AG08396 (cell line): ENCODE data around the gene SIRT6.
"Not testable (repeated sequence)": the region's sequence is repeated elsewhere in the genome, so short reads cannot be mapped to it uniquely, and the experiment has no call there.

Source experiments
- DNase-seq: peaks from one replicate; pipeline ENCODE4 v3.0.0; 2012; ENCODE audit warnings: low spot score, mixed read lengths

Gene SIRT6

GRCh38 chr19:4130744-4131438 lies 51.5 kb downstream of the SIRT6 start:
- peak; percentile 71 for DNase-seq

DNA sequence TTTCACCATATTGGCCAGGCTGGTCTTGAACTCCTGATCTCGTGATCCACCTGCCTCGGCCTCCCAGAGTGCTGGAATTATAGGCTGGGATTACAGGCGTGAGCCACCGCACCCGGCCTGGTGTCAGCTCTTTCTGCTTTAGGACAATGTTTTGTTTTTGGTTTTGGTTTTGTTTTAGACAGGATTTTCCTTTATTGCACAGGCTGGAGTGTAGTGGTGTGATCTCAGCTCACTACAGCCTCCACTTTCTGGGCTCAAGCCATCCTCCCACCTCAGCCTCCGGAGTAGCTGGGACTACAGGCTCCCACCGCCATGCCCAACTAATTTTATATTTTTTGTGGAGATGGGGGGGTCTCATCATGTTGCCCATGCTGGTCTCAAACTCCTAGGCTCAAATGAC lies 53.3 kb downstream of the SIRT6 start:
- not testable (repeated sequence) for DNase-seq

GRCh38 chr19:4127322-4127721 lies 55.0 kb downstream of the SIRT6 start:
- not testable (repeated sequence) for DNase-seq

- no peak for DNase-seq
Observed at GRCh38 chr19:4124638-4125037, 57.7 kb downstream of the SIRT6 start.
